Lung (tissue), 12 donors: ENCODE results near the gene MEF2D. TPM values are rescaled to one million over a fixed set of nuclear protein-coding genes. Genes with fewer than 3 reads are reported as not detected.

Experiments
- ATAC-seq: fragments of 200-7000 bp; cut with Tn5 transposase; one replicate; pipeline ENCODE4 v1.9.1; 2020; ENCODE audit warnings: moderate number of reproducible peaks; ENCODE audit not compliant: insufficient read depth, low FRiP score
- DNase-seq, 3 donors: peaks; one replicate each; pipeline ENCODE4 v3.0.0-alpha.2; 2013 to 2017
- H3K27ac ChIP-seq, 2 donors: one replicate each; pipeline ENCODE4 v1.5.1; 2013; ENCODE audit warnings: mild to moderate bottlenecking in 2 of 2, moderate library complexity in 2 of 2, control low read depth in 1 of 2, inconsistent platforms in 1 of 2, low read depth in 1 of 2, low read length in 1 of 2
- H3K27me3 ChIP-seq, 3 donors: one replicate each; pipeline ENCODE4 v1.5.1; 2013; ENCODE audit warnings: low read length in 2 of 3; ENCODE audit not compliant: control insufficient read depth in 3 of 3, insufficient read depth in 3 of 3
- H3K36me3 ChIP-seq, 4 donors: one replicate each; pipeline ENCODE4 v1.5.1; 2013; ENCODE audit warnings: low read length in 4 of 4, mild to moderate bottlenecking in 1 of 4, moderate library complexity in 1 of 4; ENCODE audit not compliant: control insufficient read depth in 4 of 4, insufficient read depth in 4 of 4
- H3K4me1 ChIP-seq, 5 donors: one replicate each; pipeline ENCODE4 v1.5.1; 2013; ENCODE audit warnings: low read length in 5 of 5, mild to moderate bottlenecking in 2 of 5, moderate library complexity in 1 of 5; ENCODE audit not compliant: control insufficient read depth in 5 of 5, insufficient read depth in 5 of 5
- H3K4me3 ChIP-seq: one replicate; pipeline ENCODE4 v1.5.1; 2013; ENCODE audit warnings: mild to moderate bottlenecking, control low read depth, moderate library complexity
- H3K9ac ChIP-seq, 2 donors: one replicate each; pipeline ENCODE4 v1.5.1; 2013; ENCODE audit warnings: low read length in 2 of 2, control low read depth in 1 of 2; ENCODE audit not compliant: insufficient read depth in 1 of 2
- H3K9me3 ChIP-seq, 4 donors: one replicate each; pipeline ENCODE4 v1.5.1; 2013; ENCODE audit warnings: low read length in 3 of 4, mild to moderate bottlenecking in 1 of 4, moderate library complexity in 1 of 4; ENCODE audit not compliant: control insufficient read depth in 4 of 4, insufficient read depth in 3 of 4
- WGBS, 2 donors: extraction: QIAGEN DNeasy Blood & Tissue Kit; methylation state at CpG; one replicate each; pipeline ENCODE4 v1.1.7; 2013; 5-methylcytosine and 5-hydroxymethylcytosine counted together
- polyA plus RNA-seq, 2 donors: library from polyadenylated mRNA; stranded (reverse); fragments of 200-250 nt; gene quantifications; one replicate each; pipeline ENCODE4 v1.2.1, GENCODE V29; 2013
- total RNA-seq, 2 donors: library from RNA; depleted of rRNA in 1 of 2; stranded (reverse); fragments of >200 nt in 1 of 2; gene quantifications; one replicate each; pipeline ENCODE4 v1.2.1, GENCODE V29; 2014 to 2021
- TF ChIP-seq, protein P1 (sequence below): IDR thresholded peaks from 2 replicates; pipeline ENCODE4 v1.5.1; 2012; ENCODE audit warnings: mild to moderate bottlenecking; ENCODE audit errors: control extremely low read depth, extremely low read depth
- donor health status: control.
- donor health status: control.
- donor health status: Bipolar disorder and iron deficiency.
- donor health status: healthy.
- donor health status: DM: yes; HTN: yes; CAD: no.

MEF2D gene
- total and polyA plus RNA-seq, 4 donors: 23.0 to 52.5 (median 23.1) TPM

DNA sequence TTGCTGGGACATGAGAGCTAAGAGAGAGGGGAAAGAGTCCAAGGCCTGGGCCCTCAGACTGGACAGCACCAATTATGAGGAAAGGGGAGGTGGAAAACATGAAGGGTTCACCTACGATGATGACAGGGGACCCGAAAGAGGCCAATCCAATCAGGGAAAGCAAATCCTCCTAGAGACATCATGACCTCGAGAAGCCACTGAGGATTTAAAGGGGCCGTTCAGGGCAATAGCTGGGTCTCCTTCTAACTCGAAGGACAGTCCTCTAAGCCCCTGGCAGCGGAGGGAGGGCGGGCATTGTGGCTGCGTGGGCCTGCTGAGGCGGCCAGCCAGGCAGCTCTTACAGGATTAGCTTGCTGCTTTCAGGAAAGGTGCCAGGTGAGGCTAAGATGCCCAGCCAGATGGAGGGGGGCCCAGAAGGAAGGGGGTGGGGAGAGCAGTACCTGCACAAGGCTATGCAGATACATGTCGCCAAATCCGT lies 7.4 kb downstream of the MEF2D start:
- 27 to 44% methylated on average over 11 of the region's 11 CpGs for WGBS, 2 donors
- Histone ChIP-seq H3K4me3 (no peak overlapping the region), H3K27me3 (no peaks in the 10 kb centered on the region), H3K4me1 (peaks cover 45 to 93% (median 63%) of the 10 kb centered on the region in 5 donors), H3K9me3 (no peaks in the 10 kb centered on the region), H3K36me3 (peaks cover 0 to 7% (median 5%) of the 10 kb centered on the region in 4 donors), H3K9ac (no peak overlapping the region), H3K27ac (peak overlapping the region; percentile 16 to 75)
- DNase-seq (no peak), ATAC-seq (no peak)
- TF ChIP-seq, protein P1, sequence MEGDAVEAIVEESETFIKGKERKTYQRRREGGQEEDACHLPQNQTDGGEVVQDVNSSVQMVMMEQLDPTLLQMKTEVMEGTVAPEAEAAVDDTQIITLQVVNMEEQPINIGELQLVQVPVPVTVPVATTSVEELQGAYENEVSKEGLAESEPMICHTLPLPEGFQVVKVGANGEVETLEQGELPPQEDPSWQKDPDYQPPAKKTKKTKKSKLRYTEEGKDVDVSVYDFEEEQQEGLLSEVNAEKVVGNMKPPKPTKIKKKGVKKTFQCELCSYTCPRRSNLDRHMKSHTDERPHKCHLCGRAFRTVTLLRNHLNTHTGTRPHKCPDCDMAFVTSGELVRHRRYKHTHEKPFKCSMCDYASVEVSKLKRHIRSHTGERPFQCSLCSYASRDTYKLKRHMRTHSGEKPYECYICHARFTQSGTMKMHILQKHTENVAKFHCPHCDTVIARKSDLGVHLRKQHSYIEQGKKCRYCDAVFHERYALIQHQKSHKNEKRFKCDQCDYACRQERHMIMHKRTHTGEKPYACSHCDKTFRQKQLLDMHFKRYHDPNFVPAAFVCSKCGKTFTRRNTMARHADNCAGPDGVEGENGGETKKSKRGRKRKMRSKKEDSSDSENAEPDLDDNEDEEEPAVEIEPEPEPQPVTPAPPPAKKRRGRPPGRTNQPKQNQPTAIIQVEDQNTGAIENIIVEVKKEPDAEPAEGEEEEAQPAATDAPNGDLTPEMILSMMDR: no peak

DNA sequence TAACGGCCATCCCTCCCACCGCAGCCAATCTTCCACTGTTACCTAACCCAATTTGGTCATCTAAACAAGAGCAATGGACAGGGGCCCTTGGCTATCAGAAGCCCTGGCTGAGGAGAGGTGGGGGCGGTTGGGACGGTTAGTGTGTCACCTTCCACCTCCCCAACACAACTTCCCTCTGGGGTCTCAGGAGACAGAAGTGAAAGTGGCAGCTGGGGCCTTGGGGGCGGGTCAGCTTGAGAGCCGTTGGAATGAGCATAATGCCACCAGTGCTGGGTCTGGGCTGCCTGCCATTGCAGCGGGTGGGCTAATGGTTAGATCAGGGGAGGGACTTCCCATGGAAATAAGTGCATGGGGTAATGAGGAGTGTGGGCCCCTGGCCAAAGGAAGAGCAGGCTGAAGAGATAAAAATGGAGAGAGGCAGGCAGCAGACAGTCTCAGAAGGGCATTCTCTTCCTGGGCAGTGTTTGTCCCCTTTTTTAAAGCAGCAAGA lies 7.9 kb downstream of the MEF2D start:
- H3K4me3 ChIP-seq: no peak overlapping the region

DNA sequence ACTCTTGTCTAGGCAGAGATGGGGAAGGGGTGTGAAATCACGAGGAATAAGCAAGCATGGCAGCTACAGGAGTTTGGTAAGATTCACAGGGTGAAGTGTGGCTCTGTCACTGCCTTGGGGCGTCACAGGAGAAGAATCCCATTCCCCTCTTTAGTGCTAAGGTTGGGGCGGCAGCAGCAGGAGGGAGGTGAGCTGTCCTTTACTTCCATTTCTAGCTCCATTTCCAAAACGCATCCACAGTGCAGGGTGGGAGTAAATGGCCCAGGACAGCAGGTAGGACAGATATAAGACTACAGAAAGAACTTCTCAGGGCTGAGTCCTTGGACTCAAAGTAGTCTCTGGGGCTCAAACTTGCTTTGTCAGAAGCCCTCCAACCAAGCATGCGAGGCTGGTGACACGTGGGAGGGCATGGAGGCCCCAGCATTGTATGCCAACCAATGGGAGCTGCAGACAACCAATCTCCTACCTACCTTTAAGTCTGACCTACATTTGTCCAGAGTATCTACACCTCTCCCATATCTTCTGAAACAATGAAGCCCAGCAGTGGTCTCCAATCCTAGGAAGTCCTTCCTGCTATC lies 8.5 kb downstream of the MEF2D start:
- DNase-seq: no peak
- no peak overlapping the region for H3K4me3 ChIP-seq
- no peak for ATAC-seq

More for the DNA sequence above, 7.9 kb downstream of the MEF2D start:
- DNase-seq (no peak), ATAC-seq (no peak)
- Histone ChIP-seq H3K27ac (peak overlapping the region; percentile 0 to 75), H3K27me3 (no peaks in the 10 kb centered on the region), H3K4me1 (peaks cover 40 to 91% (median 62%) of the 10 kb centered on the region in 5 donors), H3K9me3 (no peaks in the 10 kb centered on the region), H3K36me3 (peaks cover 0 to 9% (median 5%) of the 10 kb centered on the region in 4 donors), H3K9ac (no peak overlapping the region)
- TF ChIP-seq, protein P1: no peak
- 12 to 31% methylated on average over 7 of the region's 7 CpGs for WGBS, 2 donors

More for the DNA sequence above, 8.5 kb downstream of the MEF2D start:
- Histone ChIP-seq H3K9me3 (no peaks in the 10 kb centered on the region), H3K36me3 (peaks cover 0 to 9% (median 5%) of the 10 kb centered on the region in 4 donors), H3K27me3 (no peaks in the 10 kb centered on the region), H3K4me1 (peaks cover 37 to 88% (median 58%) of the 10 kb centered on the region in 5 donors), H3K9ac (peak overlapping the region in 1 of 2 donors; percentile 35), H3K27ac (peak overlapping the region; percentile 17 to 84)
- WGBS, 2 donors: 68 to 69% methylated on average over 6 of the region's 6 CpGs
- TF ChIP-seq, protein P1: no peak
